IMR-90 (cell line): ENCODE measurements around the gene EBI3. TPM values are rescaled to one million over a fixed set of nuclear protein-coding genes. Genes with fewer than 3 reads are reported as not detected.

Experiments
- ATAC-seq: fragments of 200-7000 bp; cut with Tn5 transposase; 2 replicates; pipeline ENCODE4 v1.9.1; 2020; ENCODE audit warnings: low read depth, mild to moderate bottlenecking, moderate library complexity
- BruUV-seq: library from RNA; stranded (reverse); fragments of 400-500 nt; replicated peaks from 2 replicates; lab custom pipeline; 2021; lab: Mats Ljungman, UMichigan
- CTCF ChIA-PET: fragments of 300-600 bp; formaldehyde crosslinking; extraction: SDS; loops from one replicate; lab custom pipeline; 2021; ENCODE audit warnings: antibody characterized with exemption; lab: Yijun Ruan, JAX
- POLR2A ChIA-PET: fragments of 300-600 bp; sonication (Branson Sonifier 250); formaldehyde crosslinking; loops from one replicate; lab custom pipeline; 2022; ENCODE audit warnings: antibody characterized with exemption; ENCODE audit not compliant: unreplicated experiment; lab: Charles Lee
- DNase-seq: peaks from one replicate; pipeline ENCODE4 v3.0.0; 2013
- H2AFZ ChIP-seq: replicated peaks from 2 replicates; pipeline ENCODE3; 2013; ENCODE audit warnings: low read length, mild to moderate bottlenecking; ENCODE audit not compliant: poor library complexity
- H2AK5ac ChIP-seq: 2 replicates; pipeline ENCODE4 v1.6.1; 2013; ENCODE audit warnings: low read depth, low read length, inconsistent platforms
- H2AK9ac ChIP-seq: replicated peaks from 2 replicates; pipeline ENCODE3; 2013; ENCODE audit warnings: mild to moderate bottlenecking, low read depth, low read length, moderate library complexity; ENCODE audit not compliant: poor library complexity
- H2BK120ac ChIP-seq: 2 replicates; pipeline ENCODE4 v1.6.1; 2013; ENCODE audit warnings: low read depth, low read length, inconsistent platforms
- H2BK15ac ChIP-seq: 3 replicates; pipeline ENCODE4 v1.6.1; 2013; ENCODE audit warnings: low read depth, low read length, inconsistent platforms
- H2BK20ac ChIP-seq: 2 replicates; pipeline ENCODE4 v1.6.1; 2013; ENCODE audit warnings: low read depth, mild to moderate bottlenecking, inconsistent platforms, low read length, moderate library complexity
- H2BK5ac ChIP-seq: 2 replicates; pipeline ENCODE4 v1.6.1; 2013; ENCODE audit warnings: mild to moderate bottlenecking, low read depth, low read length, inconsistent platforms; ENCODE audit not compliant: poor library complexity, severe bottlenecking
- H3K14ac ChIP-seq: replicated peaks from 2 replicates; pipeline ENCODE4 v1.6.1; 2013; ENCODE audit warnings: low read depth, low read length, inconsistent platforms
- H3K18ac ChIP-seq: 2 replicates; pipeline ENCODE4 v1.6.1; 2013; ENCODE audit warnings: low read depth, low read length, control low read depth
- H3K23ac ChIP-seq: 2 replicates; pipeline ENCODE4 v1.6.1; 2013; ENCODE audit warnings: low read depth, low read length, inconsistent platforms
- H3K27ac ChIP-seq: 2 replicates; pipeline ENCODE4 v1.5.1; 2013; ENCODE audit warnings: mild to moderate bottlenecking, control low read depth, low read length; ENCODE audit not compliant: insufficient read depth
- H3K27me3 ChIP-seq: 2 replicates; pipeline ENCODE4 v1.6.1; 2013; ENCODE audit warnings: low read length; ENCODE audit not compliant: control insufficient read depth, insufficient read depth
- H3K36me3 ChIP-seq: 2 replicates; pipeline ENCODE4 v1.6.1; 2013; ENCODE audit warnings: low read length, mixed read lengths; ENCODE audit not compliant: control insufficient read depth, insufficient read depth
- H3K4ac ChIP-seq: 2 replicates; pipeline ENCODE4 v1.6.1; 2013; ENCODE audit warnings: low read depth, low read length, inconsistent platforms
- H3K4me1 ChIP-seq: 2 replicates; pipeline ENCODE4 v1.6.1; 2013; ENCODE audit warnings: low read length, mixed read lengths; ENCODE audit not compliant: control insufficient read depth, insufficient read depth
- H3K4me2 ChIP-seq: 2 replicates; pipeline ENCODE4 v1.6.1; 2013; ENCODE audit warnings: low read depth, mild to moderate bottlenecking, control low read depth, low read length, moderate library complexity
- H3K4me3 ChIP-seq: 2 replicates; pipeline ENCODE4 v1.5.1; 2013; ENCODE audit warnings: low read depth, mild to moderate bottlenecking, control low read depth, low read length, moderate library complexity; ENCODE audit not compliant: insufficient read depth
- H3K56ac ChIP-seq: 2 replicates; pipeline ENCODE4 v1.6.1; 2013; ENCODE audit warnings: low read length, inconsistent platforms; ENCODE audit not compliant: insufficient read depth; ENCODE audit errors: extremely low read depth
- H3K79me1 ChIP-seq, 2 experiments: 2 replicates each; pipeline ENCODE4 v1.6.1; 2013; ENCODE audit warnings: low read length in 2 of 2, inconsistent platforms in 1 of 2, low read depth in 1 of 2
- H3K9ac ChIP-seq: 2 replicates; pipeline ENCODE4 v1.6.1; 2013; ENCODE audit warnings: low read depth, low read length, control low read depth
- H3K9me1 ChIP-seq: 2 replicates; pipeline ENCODE4 v1.6.1; 2013; ENCODE audit warnings: low read length, inconsistent platforms; ENCODE audit not compliant: insufficient read depth
- H3K9me3 ChIP-seq: 2 replicates; pipeline ENCODE4 v1.6.1; 2013; ENCODE audit warnings: low read length; ENCODE audit not compliant: control insufficient read depth, insufficient read depth
- H4K20me1 ChIP-seq: 2 replicates; pipeline ENCODE4 v1.6.1; 2013; ENCODE audit warnings: low read length, inconsistent platforms; ENCODE audit not compliant: insufficient read depth
- H4K5ac ChIP-seq: 2 replicates; pipeline ENCODE4 v1.6.1; 2013; ENCODE audit warnings: mild to moderate bottlenecking, low read depth, low read length, control low read depth
- H4K8ac ChIP-seq, 2 experiments: 2 replicates each; pipeline ENCODE4 v1.6.1; 2013; ENCODE audit warnings: low read depth in 2 of 2, low read length in 2 of 2, control low read depth in 1 of 2, inconsistent platforms in 1 of 2
- H4K91ac ChIP-seq: 2 replicates; pipeline ENCODE4 v1.6.1; 2013; ENCODE audit warnings: low read depth, low read length, inconsistent platforms; ENCODE audit not compliant: insufficient read depth
- BHLHE40 ChIP-seq: fragments of 150-350 bp; IDR thresholded peaks from 2 replicates; pipeline ENCODE4 v1.6.1; 2016; ENCODE audit warnings: mild to moderate bottlenecking, low read depth, low read length
- CEBPB ChIP-seq: IDR thresholded peaks from 2 replicates; pipeline ENCODE4 v1.6.1; 2012; ENCODE audit warnings: low read depth, low read length, improper control_type of control experiment
- CHD1 ChIP-seq: IDR thresholded peaks from 2 replicates; pipeline ENCODE4 v1.6.1; 2012; ENCODE audit warnings: low read depth, low read length, improper control_type of control experiment
- ELK1 ChIP-seq: fragments of 150-350 bp; IDR thresholded peaks from 2 replicates; pipeline ENCODE4 v1.6.1; 2016; ENCODE audit warnings: low read depth, mild to moderate bottlenecking, low read length, moderate library complexity, borderline replicate concordance
- FOS ChIP-seq: fragments of 150-350 bp; IDR thresholded peaks from 2 replicates; pipeline ENCODE4 v1.6.1; 2016; ENCODE audit warnings: low read depth, low read length
- MAFK ChIP-seq: IDR thresholded peaks from 2 replicates; pipeline ENCODE4 v1.6.1; 2012; ENCODE audit warnings: low read depth, low read length, improper control_type of control experiment
- MAZ ChIP-seq: IDR thresholded peaks from 2 replicates; pipeline ENCODE4 v1.6.1; 2012; ENCODE audit warnings: low read depth, mild to moderate bottlenecking, low read length, improper control_type of control experiment, moderate library complexity, borderline replicate concordance
- MXI1 ChIP-seq: IDR thresholded peaks from 2 replicates; pipeline ENCODE4 v1.6.1; 2012; ENCODE audit warnings: low read depth, mild to moderate bottlenecking, low read length, moderate library complexity, borderline replicate concordance
- NFE2L2 ChIP-seq: fragments of 150-350 bp; IDR thresholded peaks from 2 replicates; pipeline ENCODE4 v1.6.1; 2016; ENCODE audit warnings: low read depth, mild to moderate bottlenecking, low read length
- POLR2A ChIP-seq: IDR thresholded peaks from 2 replicates; pipeline ENCODE4 v1.6.1; 2012; ENCODE audit warnings: mild to moderate bottlenecking, low read depth, low read length
- RAD21 ChIP-seq: IDR thresholded peaks from 2 replicates; pipeline ENCODE4 v1.6.1; 2012; ENCODE audit warnings: low read length, improper control_type of control experiment
- RCOR1 ChIP-seq: IDR thresholded peaks from 2 replicates; pipeline ENCODE4 v1.6.1; 2012; ENCODE audit warnings: mild to moderate bottlenecking, low read length, improper control_type of control experiment; ENCODE audit not compliant: insufficient replicate concordance
- RFX5 ChIP-seq: IDR thresholded peaks from 2 replicates; pipeline ENCODE4 v1.8.0; 2012; ENCODE audit warnings: low read depth, mild to moderate bottlenecking, low read length, moderate library complexity
- SMC3 ChIP-seq: fragments of 150-350 bp; IDR thresholded peaks from 2 replicates; pipeline ENCODE4 v1.6.1; 2016; ENCODE audit warnings: low read depth, mild to moderate bottlenecking, antibody characterized with exemption, low read length, moderate library complexity
- USF2 ChIP-seq: fragments of 150-350 bp; IDR thresholded peaks from 2 replicates; pipeline ENCODE4 v1.6.1; 2017; ENCODE audit warnings: mild to moderate bottlenecking, antibody characterized with exemption, low read length, low read depth
- WGBS, 2 experiments: methylation state at CpG; one replicate each; pipeline versions ENCODE4 v1.1.5 to v1.1.7; 2013; ENCODE audit warnings: missing lambda C conversion rate in 2 of 2; ENCODE audit not compliant: insufficient read length in 1 of 2; ENCODE audit errors: extremely low coverage in 2 of 2; 5-methylcytosine and 5-hydroxymethylcytosine counted together
- dilution Hi-C: fragments of 300-500 bp; cut with HindIII; formaldehyde crosslinking; loops from one replicate; pipeline ENCODE4 v1.14.3; 2018; ENCODE audit warnings: low sequenced_read_pairs; ENCODE audit not compliant: unreplicated experiment
- in situ Hi-C: fragments of 300-500 bp; cut with MboI; formaldehyde crosslinking; loops from 3 replicates; pipeline ENCODE4 v1.14.3; 2019; ENCODE audit warnings: low sequenced_read_pairs, inconsistent platforms, mixed read lengths
- intact Hi-C: fragments of 100-400 bp; cut with micrococcal nuclease; formaldehyde crosslinking; loops from 2 replicates; pipeline ENCODE4 v1.10.0; 2022
- polyA plus RNA-seq, 3 experiments: library from polyadenylated mRNA; depleted of rRNA; stranded (reverse); fragments of >200 nt; gene quantifications; 2 replicates each; pipeline ENCODE4 v1.2.3, GENCODE V29; 2012; ENCODE audit warnings: low replicate concordance in 1 of 3
- total RNA-seq: library from RNA; depleted of rRNA; stranded (reverse); fragments of >200 nt; gene quantifications from 2 replicates; pipeline ENCODE4 v1.2.3, GENCODE V29; 2012
- TF ChIP-seq, protein P1 (sequence below): conservative IDR thresholded peaks from 2 replicates; pipeline ENCODE4 v1.5.1; 2012; ENCODE audit warnings: mild to moderate bottlenecking, low read depth, low read length, improper control_type of control experiment

Gene EBI3
- total and polyA plus RNA-seq, 2 of the 4 experiments (the other 2 are of a cell fraction) = 0.36 to 2.7 TPM

- no peak for TF ChIP-seq POLR2A
- TF ChIP-seq CHD1 = no peak
- TF ChIP-seq MXI1 = no peak
- TF ChIP-seq BHLHE40 = no peak
- no peak for TF ChIP-seq FOS
- no peak for TF ChIP-seq NFE2L2
- no peak for TF ChIP-seq MAFK
- TF ChIP-seq MAZ = no peak
- TF ChIP-seq RCOR1 = no peak
- TF ChIP-seq RAD21 = no peak
- TF ChIP-seq, protein P1, sequence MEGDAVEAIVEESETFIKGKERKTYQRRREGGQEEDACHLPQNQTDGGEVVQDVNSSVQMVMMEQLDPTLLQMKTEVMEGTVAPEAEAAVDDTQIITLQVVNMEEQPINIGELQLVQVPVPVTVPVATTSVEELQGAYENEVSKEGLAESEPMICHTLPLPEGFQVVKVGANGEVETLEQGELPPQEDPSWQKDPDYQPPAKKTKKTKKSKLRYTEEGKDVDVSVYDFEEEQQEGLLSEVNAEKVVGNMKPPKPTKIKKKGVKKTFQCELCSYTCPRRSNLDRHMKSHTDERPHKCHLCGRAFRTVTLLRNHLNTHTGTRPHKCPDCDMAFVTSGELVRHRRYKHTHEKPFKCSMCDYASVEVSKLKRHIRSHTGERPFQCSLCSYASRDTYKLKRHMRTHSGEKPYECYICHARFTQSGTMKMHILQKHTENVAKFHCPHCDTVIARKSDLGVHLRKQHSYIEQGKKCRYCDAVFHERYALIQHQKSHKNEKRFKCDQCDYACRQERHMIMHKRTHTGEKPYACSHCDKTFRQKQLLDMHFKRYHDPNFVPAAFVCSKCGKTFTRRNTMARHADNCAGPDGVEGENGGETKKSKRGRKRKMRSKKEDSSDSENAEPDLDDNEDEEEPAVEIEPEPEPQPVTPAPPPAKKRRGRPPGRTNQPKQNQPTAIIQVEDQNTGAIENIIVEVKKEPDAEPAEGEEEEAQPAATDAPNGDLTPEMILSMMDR = no peak
- TF ChIP-seq CEBPB = no peak
- no peak for TF ChIP-seq ELK1
- no peak for TF ChIP-seq USF2
- TF ChIP-seq SMC3 = no peak
- no peak for TF ChIP-seq RFX5
- POLR2A ChIA-PET = no interaction called here
- Histone ChIP-seq H3K9ac (no peak overlapping the region), H3K36me3 (no peaks in the 10 kb centered on the region), H3K27ac (no peak overlapping the region), H4K5ac (no peak overlapping the region), H3K9me1 (no peaks in the 10 kb centered on the region; the same call in 1 of the 2 replicates), H2BK15ac (no peak overlapping the region), H2AK5ac (no peak overlapping the region), H3K4ac (no peak overlapping the region), H2BK20ac (no peak overlapping the region), H3K23ac (no peak overlapping the region), H3K4me2 (no peak overlapping the region; the same call in 1 of the 2 replicates), H3K27me3 (peaks cover 6% of the 10 kb centered on the region), H3K56ac (no peak overlapping the region), H3K14ac (no peak overlapping the region), H2AK9ac (no peak overlapping the region), H2BK5ac (no peak overlapping the region), H2AFZ (peak overlapping the region; percentile 63), H3K4me1 (peaks cover under 1% of the 10 kb centered on the region; the same call in 1 of the 2 replicates), H3K18ac (no peak overlapping the region), H3K79me1 (no peaks in the 10 kb centered on the region), H2BK120ac (no peak overlapping the region), H4K91ac (no peak overlapping the region), H4K20me1 (no peaks in the 10 kb centered on the region), H3K9me3 (no peaks in the 10 kb centered on the region), H3K4me3 (no peak overlapping the region), H4K8ac (no peak overlapping the region)
- intact Hi-C loops = no loop called here
- dilution Hi-C loops = no loop called here
- CTCF ChIA-PET = no interaction called here
- BruUV-seq = no TSS peak
- DNase-seq = no peak
- in situ Hi-C loops = no loop called here
- WGBS, 2 experiments = no CpG with 5 or more reads among the region's 21 CpGs
- ATAC-seq = no peak
Measured at GRCh38 chr19:4234142-4234861, 5.0 kb downstream of the EBI3 start.
